WERI-Rb-1 (cell line): ENCODE results near the gene RAB3IL1.
"Not testable (repeated sequence)": the region's sequence is repeated elsewhere in the genome, so short reads cannot be mapped to it uniquely, and the experiment has no call there.

Source experiments
- DNase-seq: peaks from one replicate; pipeline ENCODE4 v3.0.0-alpha.2; 2020
- H3K27ac ChIP-seq: fragments of 250-450 bp; sonication (Bioruptor Pico); 2 replicates; pipeline ENCODE4 v1.5.1; 2020; ENCODE audit warnings: mild to moderate bottlenecking, moderate library complexity
- H3K27me3 ChIP-seq: fragments of 250-450 bp; sonication (Bioruptor Pico); 2 replicates; pipeline ENCODE4 v1.5.1; 2021; ENCODE audit warnings: mild to moderate bottlenecking, low read depth, moderate library complexity; ENCODE audit not compliant: insufficient read depth, severe bottlenecking
- H3K36me3 ChIP-seq: fragments of 250-450 bp; sonication (Bioruptor Pico); 2 replicates; pipeline ENCODE4 v1.5.1; 2020; ENCODE audit warnings: mild to moderate bottlenecking, moderate library complexity
- H3K4me3 ChIP-seq: 2 replicates; pipeline ENCODE4 v1.5.1; 2011; ENCODE audit warnings: low read depth, mild to moderate bottlenecking, control low read depth, low read length
- H3K9me3 ChIP-seq: fragments of 250-450 bp; sonication (Bioruptor Pico); 2 replicates; pipeline ENCODE4 v1.5.1; 2021; ENCODE audit warnings: mild to moderate bottlenecking, moderate library complexity; ENCODE audit not compliant: severe bottlenecking
- CTCF ChIP-seq: IDR thresholded peaks from 2 replicates; pipeline ENCODE4 v1.5.1; 2011; ENCODE audit warnings: low read depth, mild to moderate bottlenecking, control low read depth, inconsistent platforms, low read length

RAB3IL1 gene

GRCh38 chr11:61882879-61883278 lies 34.5 kb downstream of the RAB3IL1 start:
- no peak for DNase-seq
- Histone ChIP-seq H3K4me3 (no peak overlapping the region), H3K27me3 (no peaks in the 10 kb centered on the region), H3K9me3 (no peaks in the 10 kb centered on the region), H3K36me3 (no peaks in the 10 kb centered on the region), H3K27ac (no peak overlapping the region)
- no peak for TF ChIP-seq CTCF

DNA sequence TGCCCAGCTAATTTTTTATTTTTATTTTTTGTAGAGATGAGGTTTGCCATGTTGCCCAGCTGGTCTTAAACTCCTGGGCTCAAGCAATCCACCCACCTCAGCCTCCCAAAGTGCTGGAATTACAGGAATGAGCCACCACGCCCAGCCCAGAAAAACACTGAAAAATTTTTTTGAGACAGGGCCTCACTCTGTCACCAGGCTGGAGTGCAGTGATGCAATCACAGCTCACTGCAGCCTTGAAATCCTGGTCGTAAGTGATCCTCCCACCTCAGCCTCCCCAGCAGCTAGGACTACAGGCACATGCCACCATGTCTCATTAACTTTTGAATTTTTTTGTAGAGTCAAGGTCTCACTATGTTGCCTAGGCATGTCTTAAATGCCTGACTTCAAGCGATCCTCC lies 35.1 kb downstream of the RAB3IL1 start:
- H3K9me3 ChIP-seq, H3K4me3 ChIP-seq, DNase-seq, H3K36me3 ChIP-seq, H3K27me3 ChIP-seq, H3K27ac ChIP-seq: not testable (repeated sequence)

DNA sequence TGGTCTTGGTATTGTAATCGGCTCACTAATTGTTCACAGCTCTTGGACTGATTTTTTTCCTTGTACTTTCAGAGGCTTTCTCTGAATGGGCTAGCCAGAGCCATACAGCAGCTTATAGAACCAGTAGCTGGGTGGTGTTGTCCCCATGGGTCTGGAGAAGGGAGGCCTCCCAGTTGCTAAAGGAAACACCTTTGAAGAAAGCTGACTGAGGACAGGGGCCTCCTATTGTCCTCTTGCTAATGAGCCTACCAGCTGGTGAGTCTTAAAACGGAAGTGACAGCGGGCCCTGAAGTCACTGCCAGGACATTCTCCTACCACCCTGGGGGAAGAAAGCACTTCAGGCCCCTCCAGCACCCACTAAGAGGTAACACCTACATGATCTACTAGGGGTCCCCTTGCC lies 36.0 kb downstream of the RAB3IL1 start:
- no peak overlapping the region for H3K4me3 ChIP-seq
- no peak overlapping the region for H3K27ac ChIP-seq

DNA sequence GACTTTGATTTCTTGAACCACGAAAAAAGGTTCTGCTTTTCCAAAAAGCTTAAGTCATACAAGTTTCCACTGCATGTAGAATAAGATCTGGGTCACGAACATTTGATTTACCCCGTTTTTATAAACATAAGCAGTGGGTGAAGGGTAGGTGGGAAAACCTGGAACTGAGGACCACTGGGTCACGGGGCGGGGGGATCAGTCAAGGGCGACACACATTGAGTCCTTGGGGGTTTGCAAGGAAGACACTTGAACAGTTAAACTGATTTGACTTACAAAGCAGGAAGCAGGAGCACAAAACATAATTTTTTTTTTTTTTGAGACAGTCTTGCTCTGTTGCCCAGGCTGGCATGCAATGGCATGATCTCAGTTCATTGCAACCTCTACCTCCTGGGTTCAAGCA lies 36.9 kb downstream of the RAB3IL1 start:
- no peak for TF ChIP-seq CTCF
- Histone ChIP-seq H3K27me3 (no peaks in the 10 kb centered on the region), H3K36me3 (no peaks in the 10 kb centered on the region), H3K9me3 (no peaks in the 10 kb centered on the region), H3K4me3 (no peak overlapping the region), H3K27ac (no peak overlapping the region)
- DNase-seq: no peak

More for the DNA sequence above, 36.0 kb downstream of the RAB3IL1 start:
- DNase-seq: no peak
- no peak for TF ChIP-seq CTCF
- Histone ChIP-seq H3K27me3 (no peaks in the 10 kb centered on the region), H3K36me3 (no peaks in the 10 kb centered on the region), H3K9me3 (no peaks in the 10 kb centered on the region)

GRCh38 chr11:61880031-61880430 lies 37.3 kb downstream of the RAB3IL1 start:
- TF ChIP-seq CTCF: no peak
- no peak overlapping the region for H3K27ac ChIP-seq
- H3K27me3 ChIP-seq: no peaks in the 10 kb centered on the region
- no peaks in the 10 kb centered on the region for H3K9me3 ChIP-seq
- no peaks in the 10 kb centered on the region for H3K36me3 ChIP-seq
- DNase-seq: no peak
- H3K4me3 ChIP-seq: no peak overlapping the region

- no peaks in the 10 kb centered on the region for H3K36me3 ChIP-seq
- H3K9me3 ChIP-seq: no peaks in the 10 kb centered on the region
- no peak overlapping the region for H3K27ac ChIP-seq
- no peak for TF ChIP-seq CTCF
- H3K27me3 ChIP-seq: no peaks in the 10 kb centered on the region
- H3K4me3 ChIP-seq: no peak overlapping the region
- DNase-seq: no peak
Observed at GRCh38 chr11:61879152-61879551, 38.2 kb downstream of the RAB3IL1 start.
